HG03442 (cell line): ENCODE results near the gene SMIM20.
"Not testable (repeated sequence)": the region's sequence is repeated elsewhere in the genome, so short reads cannot be mapped to it uniquely, and the experiment has no call there.

ENCODE experiments used
- ATAC-seq: cut with Tn5 transposase; IDR thresholded peaks from one replicate; pipeline ENCODE4 v1.9.1; 2021; ENCODE audit warnings: mild to moderate bottlenecking, moderate library complexity; ENCODE audit not compliant: unreplicated experiment

Gene SMIM20

DNA sequence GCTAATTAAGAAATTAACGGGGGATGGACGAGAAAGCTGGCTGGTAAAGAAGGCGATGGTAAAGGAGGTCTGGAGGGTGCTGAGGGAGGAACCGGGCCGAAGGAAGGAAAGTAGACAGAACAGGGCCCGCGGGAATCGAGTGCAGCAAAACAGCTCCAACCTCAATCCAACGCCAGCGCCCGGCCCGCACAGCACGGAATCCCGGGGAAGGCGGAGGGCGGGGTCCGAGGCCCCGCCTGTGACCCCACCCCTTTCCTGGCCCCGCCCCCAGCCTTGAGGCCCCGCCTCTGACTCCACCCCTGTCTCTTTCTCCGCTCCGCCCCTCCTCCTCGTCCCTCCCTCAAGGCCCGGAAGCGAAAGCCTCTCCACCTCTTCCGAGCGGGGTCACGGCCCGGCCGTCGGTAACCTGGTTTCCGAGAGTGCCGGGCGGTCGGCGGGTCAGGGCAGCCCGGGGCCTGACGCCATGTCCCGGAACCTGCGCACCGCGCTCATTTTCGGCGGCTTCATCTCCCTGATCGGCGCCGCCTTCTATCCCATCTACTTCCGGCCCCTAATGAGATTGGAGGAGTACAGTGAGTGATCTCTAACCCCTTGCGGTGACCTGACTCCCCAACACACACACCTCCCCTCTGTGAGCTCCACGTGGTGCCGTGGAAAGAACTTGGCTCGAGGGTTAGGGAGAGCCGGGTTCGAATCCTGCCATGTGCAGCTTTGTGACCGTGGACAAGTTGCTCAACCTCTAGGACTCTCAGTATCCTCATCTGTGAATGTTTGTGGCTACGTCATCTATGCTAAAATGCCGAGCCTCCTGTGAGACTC, at the start of gene SMIM20:
TSS of gene SMIM20 (plus strand) at position 370 of the 819 bp plus-strand sequence. CDS start at position 464, 94 bp downstream.
- ATAC-seq: peak; percentile 92

DNA sequence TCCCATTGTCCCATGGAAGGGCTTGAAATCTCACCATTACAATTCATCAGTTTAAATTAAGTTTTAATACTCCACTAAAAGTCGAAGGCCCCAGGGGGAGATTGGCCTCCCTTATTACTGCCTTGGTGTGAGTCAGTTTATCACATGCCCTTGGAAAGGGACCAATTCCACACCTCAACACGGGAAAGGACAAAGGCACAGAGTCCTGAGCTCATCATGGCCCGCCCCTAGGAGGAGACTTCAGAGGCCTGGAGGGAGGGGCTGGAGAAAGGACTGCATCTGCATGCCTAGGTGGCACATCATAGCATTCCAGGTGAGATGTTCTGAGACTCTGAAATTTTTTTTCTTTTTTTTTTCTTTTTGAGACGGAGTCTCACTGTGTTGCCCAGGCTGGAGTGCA, 48.4 kb upstream of the SMIM20 start:
- ATAC-seq: no peak

DNA sequence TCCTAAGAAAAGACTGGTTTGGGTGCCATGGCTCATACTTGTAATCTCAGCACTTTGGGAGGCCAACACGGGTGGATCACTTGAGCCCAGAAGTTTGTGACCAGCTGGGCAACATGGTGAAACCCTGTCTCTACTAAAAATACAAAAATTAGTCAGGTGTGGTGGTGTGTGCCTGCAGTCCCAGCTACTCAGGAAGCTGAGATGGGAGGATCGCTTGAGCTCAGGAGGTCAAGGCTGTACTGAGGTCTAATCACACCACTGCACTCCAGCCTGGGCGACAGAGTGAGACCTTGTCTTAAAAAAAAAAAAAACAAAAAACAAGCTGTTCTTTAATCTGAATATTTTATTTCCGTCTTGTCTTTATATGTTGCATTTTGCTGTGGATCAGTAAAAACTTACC, 47.6 kb upstream of the SMIM20 start:
- ATAC-seq: not testable (repeated sequence)

DNA sequence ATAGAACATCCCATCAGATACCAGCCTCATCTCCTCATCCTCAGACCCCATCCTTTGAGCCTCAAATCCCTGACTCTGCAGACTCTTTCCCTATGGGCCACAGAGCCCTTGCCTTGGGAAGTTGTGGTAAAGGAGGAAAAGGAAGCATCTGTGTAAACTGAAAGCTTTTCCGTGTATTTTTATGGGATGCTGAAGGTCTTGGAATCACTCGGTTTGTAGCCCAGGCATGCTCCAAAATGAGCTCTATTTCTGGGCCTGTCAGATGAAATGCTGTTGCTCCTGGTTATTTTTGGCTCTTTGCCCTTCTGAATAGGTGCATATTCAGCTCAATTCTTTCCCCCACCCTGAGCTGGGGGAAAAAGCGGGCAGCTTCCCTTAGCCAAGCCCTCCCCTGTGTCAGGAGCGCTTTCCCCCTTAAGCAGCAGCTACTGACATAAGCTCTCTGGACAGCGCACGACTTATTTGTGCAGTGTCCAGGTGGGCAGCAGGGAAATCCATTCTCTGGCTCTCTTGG, 46.2 kb upstream of the SMIM20 start:
- ATAC-seq: no peak

GRCh38 chr4:25870081-25870480, 43.9 kb upstream of the SMIM20 start:
- peak; percentile 46 for ATAC-seq

DNA sequence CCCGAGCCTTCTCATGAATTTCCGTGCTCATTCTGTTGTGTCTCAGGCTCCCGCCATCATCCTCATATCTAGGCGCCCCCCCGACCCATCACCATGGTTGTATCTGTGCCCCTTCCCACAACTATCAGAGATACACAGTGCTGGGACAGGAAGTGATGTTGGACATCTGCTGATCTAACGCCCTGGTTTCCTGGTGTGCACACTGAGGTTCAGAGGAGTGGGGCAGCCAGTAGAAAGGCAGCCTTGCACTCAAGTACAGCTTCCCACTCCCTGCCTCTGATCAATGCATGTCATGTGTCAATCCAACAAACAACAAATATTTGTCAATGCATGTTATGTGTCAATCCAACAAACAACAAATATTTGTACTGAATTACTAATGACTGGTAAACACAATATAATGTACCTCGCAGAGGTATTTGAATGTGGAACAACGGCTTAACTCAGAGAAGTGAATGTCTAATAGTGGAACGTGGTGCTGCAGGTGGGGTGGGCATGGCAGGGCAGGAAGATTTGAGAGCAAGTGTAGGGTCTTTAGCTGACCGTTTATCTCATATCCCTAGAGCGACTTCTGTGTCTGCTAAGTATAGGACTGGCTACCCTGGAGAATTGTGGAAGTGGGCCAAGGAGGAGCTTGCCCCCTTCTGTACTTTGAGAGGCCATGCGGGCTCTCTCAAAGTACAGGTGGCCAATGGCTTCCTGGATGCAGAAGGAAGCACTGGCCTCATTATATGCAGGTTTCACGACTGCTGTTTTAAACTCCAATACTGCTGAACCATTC, 41.0 kb upstream of the SMIM20 start:
- no peak for ATAC-seq

DNA sequence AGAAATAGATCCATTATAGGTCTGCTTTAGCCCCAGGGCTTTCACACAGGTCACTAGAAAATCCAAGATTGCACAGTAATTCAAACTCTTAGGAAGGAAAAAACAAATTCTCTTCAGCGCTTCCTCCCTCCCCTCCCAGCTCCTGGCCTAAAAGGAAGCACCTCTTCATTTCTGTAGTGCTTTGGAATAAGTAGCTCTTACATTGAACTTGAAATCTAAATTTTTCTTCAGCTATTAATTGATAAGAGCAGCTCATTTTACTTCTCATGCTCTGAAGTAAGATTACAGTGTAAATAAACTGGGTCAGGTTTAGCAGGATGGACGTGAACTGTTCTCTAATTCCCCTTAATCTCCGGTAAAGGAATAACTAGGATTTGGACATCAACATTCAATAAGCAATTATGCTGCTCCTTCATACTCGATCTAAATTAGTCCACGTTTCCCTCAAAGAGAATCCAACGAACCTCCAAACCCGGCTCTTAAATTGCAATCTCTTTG, 40.3 kb upstream of the SMIM20 start:
- ATAC-seq: no peak

- ATAC-seq: no peak
Measured at GRCh38 chr4:25874655-25875054, 39.4 kb upstream of the SMIM20 start.

DNA sequence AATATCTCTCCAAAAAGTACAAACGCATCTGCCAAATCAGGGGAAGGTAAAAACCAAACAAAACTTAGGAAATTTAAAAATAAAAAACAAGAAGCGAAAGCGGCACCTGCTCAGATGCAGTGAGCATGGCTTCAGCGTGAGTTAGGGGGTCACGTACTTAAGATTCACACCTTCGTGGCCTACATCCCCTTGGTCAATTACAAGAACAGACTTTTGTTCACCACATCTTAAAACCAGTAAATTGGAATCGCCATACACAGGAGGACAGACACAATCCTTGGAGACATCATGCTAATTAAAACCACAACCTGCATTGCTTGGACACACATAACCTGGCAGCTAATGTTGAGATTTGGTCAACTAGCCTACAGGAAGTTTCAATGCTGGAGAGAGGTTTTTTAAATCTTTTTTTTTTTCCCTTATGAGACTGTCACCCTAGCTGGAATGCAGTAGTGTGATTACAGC, 38.7 kb upstream of the SMIM20 start:
- peak; percentile 52 for ATAC-seq

DNA sequence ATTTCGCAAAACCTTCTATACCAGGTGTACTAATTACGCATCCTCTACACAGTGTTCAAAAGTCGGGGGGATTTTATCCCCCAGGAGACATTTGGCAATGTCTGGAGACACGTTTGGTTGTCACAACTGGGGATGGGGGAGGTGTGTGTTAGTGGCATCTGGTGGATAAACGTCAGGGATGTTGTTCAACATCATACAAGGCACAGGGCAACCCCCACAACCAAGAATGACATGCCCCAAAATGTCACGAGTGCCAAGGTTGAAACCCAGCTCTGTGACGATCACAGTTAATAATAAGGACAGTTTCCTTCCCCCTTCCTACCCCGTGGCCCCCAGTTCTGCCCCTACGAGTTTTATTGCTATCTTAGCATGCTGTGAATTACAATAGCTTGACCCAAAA, 35.3 kb upstream of the SMIM20 start:
- ATAC-seq: no peak

- no peak for ATAC-seq
Measured at GRCh38 chr4:25879091-25879584, 34.9 kb upstream of the SMIM20 start.

- no peak for ATAC-seq
Measured at GRCh38 chr4:25879587-25879986, 34.4 kb upstream of the SMIM20 start.

GRCh38 chr4:25879991-25880651, 33.9 kb upstream of the SMIM20 start:
- peak; percentile 35 for ATAC-seq

GRCh38 chr4:25881193-25881592, 32.8 kb upstream of the SMIM20 start:
- no peak for ATAC-seq

DNA sequence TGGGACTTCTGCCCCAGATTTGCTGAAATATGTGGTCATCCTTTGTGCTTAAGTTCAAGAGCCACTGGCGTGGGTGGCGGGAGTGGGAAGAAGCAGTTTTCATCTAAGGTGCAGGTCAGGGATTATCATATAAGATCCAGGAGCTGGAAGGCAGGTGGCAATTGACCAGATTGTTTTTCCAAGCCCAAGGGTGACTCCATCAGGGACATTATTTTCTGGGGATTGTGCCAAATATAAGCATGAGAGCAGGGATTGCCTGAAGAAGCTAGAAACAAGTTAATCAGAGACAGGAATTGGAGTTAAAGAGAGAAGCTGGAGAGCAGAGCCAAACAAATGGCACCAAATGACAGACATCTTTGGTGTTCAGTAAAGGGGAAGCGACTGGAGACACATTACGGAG, 31.8 kb upstream of the SMIM20 start:
- ATAC-seq: no peak

DNA sequence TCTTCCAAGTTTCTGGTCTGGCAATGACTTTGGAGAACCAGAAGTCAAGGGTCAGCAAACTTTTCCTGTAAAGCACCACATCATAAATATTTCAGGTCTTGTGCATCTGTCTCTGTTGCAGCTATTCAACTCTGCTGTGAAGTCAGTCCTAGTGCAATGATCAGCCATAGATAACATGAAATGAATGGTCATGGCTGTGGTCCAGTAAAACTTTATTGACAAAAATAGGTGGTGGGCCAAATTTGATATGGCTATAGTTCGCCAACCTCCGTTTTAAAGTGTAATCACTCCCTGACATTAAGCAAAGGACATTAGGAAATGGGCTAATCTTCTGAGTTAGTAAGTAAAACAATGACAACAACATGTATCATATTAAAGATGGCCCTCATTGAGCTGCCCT, 30.5 kb upstream of the SMIM20 start:
- ATAC-seq: no peak

DNA sequence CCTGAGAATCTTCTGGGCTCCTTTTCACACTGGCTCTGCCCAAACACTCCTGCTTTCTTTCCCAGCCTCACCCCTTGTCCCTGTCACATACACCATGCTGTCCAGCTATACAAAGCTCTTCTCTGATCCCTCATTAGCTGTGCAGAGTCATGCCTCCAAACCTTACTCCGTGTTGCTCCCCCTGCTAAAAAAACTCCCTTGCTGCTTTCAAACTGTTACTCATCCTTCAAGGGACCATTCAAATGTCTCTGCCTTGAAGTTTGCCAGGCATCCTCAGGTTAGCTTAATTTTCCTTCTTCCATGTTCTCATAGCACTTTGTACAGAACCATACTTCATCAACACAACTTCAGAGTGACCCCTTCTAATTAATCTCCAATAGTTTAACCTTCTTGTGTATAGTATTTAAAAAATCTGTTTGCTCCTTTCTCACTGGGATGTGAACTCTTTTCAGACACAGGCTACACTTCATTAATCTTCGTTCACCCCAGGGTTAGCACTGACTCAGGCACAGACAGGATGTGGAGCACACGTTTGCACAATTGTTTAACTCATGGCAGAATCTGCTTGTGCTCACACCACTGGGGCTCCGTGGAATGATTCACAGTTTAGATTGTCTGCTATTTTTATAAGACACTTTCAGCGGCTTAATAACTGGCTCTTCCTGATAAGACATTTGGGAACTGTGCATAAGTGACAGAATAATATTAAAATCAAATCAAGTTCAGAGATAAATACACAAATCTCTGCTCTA, 29.8 kb upstream of the SMIM20 start:
- peak; percentile 49 for ATAC-seq

GRCh38 chr4:25888781-25889180, 25.2 kb upstream of the SMIM20 start:
- ATAC-seq: no peak

DNA sequence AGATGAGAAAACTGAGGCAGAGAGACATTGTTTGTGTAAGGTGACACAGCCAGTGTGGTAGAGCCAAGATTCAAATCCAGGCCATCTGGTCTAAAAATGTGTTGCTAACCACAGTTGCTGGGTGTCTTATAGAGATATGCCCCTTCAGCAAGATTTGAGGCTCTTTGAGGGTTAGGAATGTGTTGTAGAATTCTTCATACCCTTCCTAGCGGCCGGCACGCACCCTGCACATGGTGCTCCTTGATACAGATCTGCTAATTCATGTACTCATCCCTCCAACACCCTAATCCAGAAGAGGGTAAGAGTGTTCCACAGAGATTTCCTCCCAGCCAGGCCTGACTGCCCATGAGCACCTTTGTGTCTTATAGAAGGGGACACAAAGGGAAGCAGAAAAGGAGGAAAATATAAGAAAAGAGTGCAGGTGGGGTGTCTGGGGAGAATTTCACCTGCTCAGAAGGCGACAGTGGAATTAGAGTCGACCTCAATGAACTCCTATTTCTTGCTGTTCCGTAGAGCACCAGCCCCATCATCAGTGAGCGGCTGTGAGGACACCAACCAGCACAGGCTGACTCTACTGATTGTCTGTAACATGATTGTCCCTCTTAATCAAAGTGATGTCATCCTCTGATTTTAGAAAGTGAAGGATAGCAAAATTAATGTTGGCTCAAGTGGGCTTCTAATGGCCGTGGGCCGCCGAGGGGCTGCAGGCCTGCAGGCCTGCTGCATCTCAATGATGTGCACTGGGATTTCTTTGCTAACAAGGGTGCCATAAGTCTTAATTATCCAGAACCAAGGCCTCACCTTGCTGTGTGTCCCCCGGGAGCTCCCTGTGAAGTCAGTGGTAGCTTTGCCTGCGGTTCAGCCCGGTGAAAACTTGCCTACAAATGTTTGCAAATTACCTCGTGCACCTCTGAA, 24.2 kb upstream of the SMIM20 start:
- no peak for ATAC-seq
